GM12891 (cell line): ENCODE measurements around the gene ABCB1.

Source experiments
- POLR2A ChIP-seq: IDR thresholded peaks from 2 replicates; pipeline ENCODE4 v1.6.1; 2011; ENCODE audit warnings: low read depth, low read length, control low read depth
- POLR2AphosphoS5 ChIP-seq: IDR thresholded peaks from 2 replicates; pipeline ENCODE4 v1.6.1; 2011; ENCODE audit warnings: low read depth, low read length, control low read depth
- TAF1 ChIP-seq: IDR thresholded peaks from 2 replicates; pipeline ENCODE4 v1.6.1; 2011; ENCODE audit warnings: low read depth, low read length, control low read depth

DNA sequence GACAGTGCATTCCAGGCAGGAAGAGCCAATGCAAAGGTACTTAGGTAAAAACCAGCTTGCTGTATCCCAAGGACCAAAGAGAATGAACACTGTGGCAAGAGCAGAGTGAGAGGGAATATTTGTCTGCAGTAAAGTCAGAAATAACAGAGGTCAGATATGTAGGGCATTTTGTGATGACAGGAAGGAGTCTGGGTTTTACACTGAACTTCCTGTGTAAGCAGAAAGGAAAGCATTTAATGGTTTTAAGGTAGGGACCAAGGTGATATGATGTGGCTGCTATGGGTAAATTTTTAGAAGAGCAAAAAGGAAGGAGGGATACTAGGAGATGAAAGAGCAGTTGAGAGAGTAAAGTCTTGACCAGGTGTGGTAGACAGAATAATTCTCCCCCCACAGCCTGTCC is 10.1 kb downstream of the ABCB1 start:
- no peak for TF ChIP-seq TAF1
- TF ChIP-seq POLR2AphosphoS5 = no peak
- no peak for TF ChIP-seq POLR2A
